CD4-positive, alpha-beta T cell treated with Interleukin-15 for 4 hours (primary cell): ENCODE data around the gene UCHL5.

ENCODE experiments used
- DNase-seq: peaks from one replicate; pipeline ENCODE4 v3.0.0-alpha.2; 2020; ENCODE audit warnings: low spot score

UCHL5 gene

GRCh38 chr1:192966073-192966472 is 93.1 kb downstream of the UCHL5 start:
- DNase-seq, result no peak

GRCh38 chr1:192962901-192963300 is 96.3 kb downstream of the UCHL5 start:
- DNase-seq, result no peak
